Large intestine (tissue), 3 donors: ENCODE measurements around the gene AGAP1. TPM values are rescaled to one million over a fixed set of nuclear protein-coding genes. Genes with fewer than 3 reads are reported as not detected.

ENCODE experiments used
- DNase-seq, 2 donors: peaks; one replicate each; pipeline versions ENCODE4 v3.0.0 to v3.0.0-alpha.2; 2013
- H3K27ac ChIP-seq: one replicate; pipeline ENCODE4 v1.5.1; 2013; ENCODE audit warnings: low read length
- H3K27me3 ChIP-seq: 2 replicates; pipeline ENCODE4 v1.6.1; 2013; ENCODE audit warnings: low read length; ENCODE audit not compliant: control insufficient read depth, insufficient read depth
- H3K36me3 ChIP-seq: 2 replicates; pipeline ENCODE4 v1.6.1; 2013; ENCODE audit warnings: low read length; ENCODE audit not compliant: control insufficient read depth, insufficient read depth
- H3K4me1 ChIP-seq: one replicate; pipeline ENCODE4 v1.6.1; 2013; ENCODE audit warnings: low read length; ENCODE audit not compliant: control insufficient read depth, insufficient read depth
- H3K4me3 ChIP-seq: one replicate; pipeline ENCODE4 v1.5.1; 2013; ENCODE audit warnings: low read length
- H3K9me3 ChIP-seq: one replicate; pipeline ENCODE4 v1.6.1; 2013; ENCODE audit warnings: mild to moderate bottlenecking, low read depth, low read length, moderate library complexity; ENCODE audit not compliant: control insufficient read depth
- WGBS: methylation state at CpG from one replicate; pipeline ENCODE4 v1.1.5; 2013; ENCODE audit warnings: low lambda C conversion rate; ENCODE audit not compliant: insufficient coverage; 5-methylcytosine and 5-hydroxymethylcytosine counted together
- polyA plus RNA-seq: library from polyadenylated mRNA; unstranded; fragments of 120-200 nt; gene quantifications from one replicate; pipeline ENCODE4 v1.2.1, GENCODE V29; 2013

The AGAP1 gene
- polyA plus RNA-seq, 1 donor, result 18.0 TPM

DNA sequence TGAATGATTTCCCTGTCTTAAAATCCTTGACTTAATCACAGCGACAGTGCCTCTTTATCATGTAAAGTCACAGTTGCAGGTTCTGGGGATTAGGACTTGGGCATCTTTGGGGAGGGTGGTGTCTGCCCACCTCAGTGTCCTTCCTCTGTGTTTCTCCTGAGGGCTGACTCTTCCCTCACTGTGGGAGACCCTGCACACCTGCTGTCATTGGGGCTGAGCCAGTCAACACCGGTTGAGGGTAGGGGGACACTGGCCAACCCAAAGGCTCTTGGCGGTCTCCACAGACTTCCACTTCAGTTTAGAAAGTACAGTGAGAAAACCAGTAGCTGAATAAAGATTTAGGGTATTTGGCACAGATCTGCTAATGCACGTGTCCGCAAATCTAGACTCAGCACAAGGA is 36.9 kb downstream of the AGAP1 start:
- Histone ChIP-seq H3K4me1 (no peaks in the 10 kb centered on the region), H3K27me3 (no peaks in the 10 kb centered on the region), H3K9me3 (peaks cover 2% of the 10 kb centered on the region), H3K27ac (no peak overlapping the region), H3K4me3 (no peak overlapping the region), H3K36me3 (no peaks in the 10 kb centered on the region)
- WGBS, result no CpG with 5 or more reads among the region's 5 CpGs
- no peak for DNase-seq

DNA sequence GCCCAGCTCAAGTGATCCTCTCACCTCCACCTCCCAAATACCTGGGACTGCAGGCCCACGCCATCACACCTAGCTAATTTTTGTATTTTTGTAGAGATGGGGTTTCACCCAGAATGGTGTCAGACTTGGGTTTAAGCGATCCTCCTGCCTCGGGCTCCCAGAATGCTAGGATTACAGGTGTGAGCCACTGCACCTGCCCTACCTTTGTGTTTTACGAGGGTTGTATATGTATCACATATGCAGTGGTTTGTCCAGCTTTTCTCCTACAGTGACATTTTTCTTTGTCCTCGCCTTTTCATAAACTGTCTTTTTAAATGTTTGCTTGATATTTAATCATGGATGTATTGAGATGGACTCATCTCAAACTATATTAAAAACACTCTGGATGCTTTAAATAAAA is 38.5 kb downstream of the AGAP1 start:
- 86% methylated on average over 2 of the region's 5 CpGs for WGBS
- H3K27ac ChIP-seq, result no peak overlapping the region

DNA sequence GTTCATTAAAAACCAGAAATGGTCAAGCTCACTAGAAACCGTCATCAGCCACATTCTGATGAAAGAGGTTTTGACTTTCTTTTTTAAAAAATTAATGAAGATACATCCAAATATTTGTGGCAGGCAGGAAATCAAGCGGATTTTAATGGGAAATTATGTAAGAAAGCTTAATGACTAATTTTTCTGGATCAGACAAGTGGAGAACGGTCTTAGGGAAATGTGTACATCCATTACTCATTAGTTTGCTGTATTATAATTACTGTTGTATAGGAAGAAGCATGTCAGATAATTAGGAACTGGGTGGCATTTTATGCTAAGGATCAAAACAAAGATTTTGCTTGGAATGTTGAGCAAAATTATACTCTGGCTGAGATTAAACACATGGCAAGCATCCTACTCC is 39.4 kb downstream of the AGAP1 start:
- H3K27me3 ChIP-seq, result no peaks in the 10 kb centered on the region
- WGBS, result 70% methylated on average over 2 of the region's 3 CpGs
- H3K9me3 ChIP-seq, result peaks cover 2% of the 10 kb centered on the region
- H3K27ac ChIP-seq, result no peak overlapping the region
- peaks cover under 1% of the 10 kb centered on the region for H3K4me1 ChIP-seq
- no peak overlapping the region for H3K4me3 ChIP-seq
- DNase-seq, result no peak
- H3K36me3 ChIP-seq, result no peaks in the 10 kb centered on the region

More for the DNA sequence above, 38.5 kb downstream of the AGAP1 start:
- H3K36me3 ChIP-seq, result no peaks in the 10 kb centered on the region
- DNase-seq, result no peak
- H3K4me1 ChIP-seq, result no peaks in the 10 kb centered on the region
- no peaks in the 10 kb centered on the region for H3K27me3 ChIP-seq
- H3K9me3 ChIP-seq, result peaks cover 2% of the 10 kb centered on the region
- no peak overlapping the region for H3K4me3 ChIP-seq

DNA sequence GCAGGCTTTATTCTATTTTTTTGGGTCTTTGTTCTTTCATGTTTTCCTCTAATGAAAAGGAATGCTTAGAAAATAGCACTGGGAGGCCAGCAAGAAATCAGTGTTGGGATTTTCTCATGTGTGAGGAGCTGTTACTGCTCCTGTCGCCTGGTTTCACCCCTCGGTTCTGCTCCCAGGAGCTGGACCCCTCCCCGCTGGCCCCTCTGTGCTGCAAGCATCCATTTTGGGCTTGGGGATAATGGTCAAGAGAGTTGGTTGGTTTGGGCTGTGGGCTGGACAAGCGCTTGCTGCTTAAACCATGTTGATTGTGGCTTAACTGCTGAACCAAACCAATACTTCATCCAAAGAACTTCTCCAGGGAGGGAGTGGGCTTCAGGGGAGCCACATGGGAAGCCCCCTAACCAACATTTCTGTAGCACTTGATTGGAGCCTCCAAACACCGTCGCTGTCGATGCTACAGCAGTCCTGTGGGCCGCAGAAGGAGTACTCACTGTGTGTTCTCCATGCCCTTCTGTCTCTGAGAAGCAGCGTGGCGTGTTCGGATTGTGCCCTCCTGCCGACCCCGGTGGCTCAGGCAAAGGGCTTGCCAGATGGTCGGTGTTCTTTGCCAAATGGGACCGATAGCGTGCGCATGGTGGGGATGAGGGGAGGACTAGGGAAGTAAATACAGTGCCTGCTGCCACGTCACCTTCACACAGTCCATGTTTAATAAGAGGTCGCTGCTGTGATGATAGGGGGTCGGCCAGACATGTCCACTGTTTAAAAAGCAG is 40.0 kb downstream of the AGAP1 start:
- H3K9me3 ChIP-seq, result peaks cover 2% of the 10 kb centered on the region
- no peaks in the 10 kb centered on the region for H3K27me3 ChIP-seq
- peaks cover 6% of the 10 kb centered on the region for H3K4me1 ChIP-seq
- WGBS, result no CpG with 5 or more reads among the region's 20 CpGs
- H3K36me3 ChIP-seq, result no peaks in the 10 kb centered on the region
- no peak overlapping the region for H3K4me3 ChIP-seq
- DNase-seq, result no peak
- no peak overlapping the region for H3K27ac ChIP-seq

DNA sequence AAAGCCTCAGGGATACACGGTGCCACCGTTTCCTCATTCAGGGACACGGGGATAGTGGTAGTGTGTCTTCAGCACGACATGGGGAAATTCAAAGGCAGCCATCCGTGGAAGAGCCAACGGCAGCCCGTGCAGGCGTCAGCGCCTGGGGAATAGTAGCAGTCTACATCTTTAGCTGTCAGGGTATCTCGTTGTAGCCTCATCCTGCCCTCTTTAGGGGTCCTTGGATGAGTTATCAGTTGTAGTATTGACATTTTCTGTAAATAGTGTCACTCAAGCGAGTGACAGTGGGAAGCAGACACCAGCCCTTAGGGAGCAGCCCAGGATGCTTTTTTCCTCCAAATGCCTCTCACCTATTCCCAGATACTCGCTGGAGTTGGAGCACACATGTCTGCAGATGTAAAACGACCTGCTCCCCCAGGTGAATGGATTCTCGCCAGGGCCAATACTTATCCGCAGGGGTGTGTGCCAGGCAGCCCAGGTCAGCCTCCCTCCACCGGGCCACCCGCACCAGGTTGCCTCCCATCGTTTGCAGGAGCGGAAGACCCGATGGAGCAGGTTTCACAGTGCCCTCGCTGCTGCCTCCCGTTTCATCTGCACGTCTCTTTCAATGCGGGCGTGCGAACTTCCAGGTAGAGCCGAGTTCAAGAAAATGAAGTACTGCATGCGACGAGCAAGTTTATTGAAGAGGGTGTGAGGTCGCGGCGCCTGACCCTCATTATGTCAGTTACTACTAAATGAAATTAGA is 41.0 kb downstream of the AGAP1 start:
- no peaks in the 10 kb centered on the region for H3K36me3 ChIP-seq
- WGBS, result 98% methylated on average over 8 of the region's 32 CpGs
- no peak overlapping the region for H3K4me3 ChIP-seq

DNA sequence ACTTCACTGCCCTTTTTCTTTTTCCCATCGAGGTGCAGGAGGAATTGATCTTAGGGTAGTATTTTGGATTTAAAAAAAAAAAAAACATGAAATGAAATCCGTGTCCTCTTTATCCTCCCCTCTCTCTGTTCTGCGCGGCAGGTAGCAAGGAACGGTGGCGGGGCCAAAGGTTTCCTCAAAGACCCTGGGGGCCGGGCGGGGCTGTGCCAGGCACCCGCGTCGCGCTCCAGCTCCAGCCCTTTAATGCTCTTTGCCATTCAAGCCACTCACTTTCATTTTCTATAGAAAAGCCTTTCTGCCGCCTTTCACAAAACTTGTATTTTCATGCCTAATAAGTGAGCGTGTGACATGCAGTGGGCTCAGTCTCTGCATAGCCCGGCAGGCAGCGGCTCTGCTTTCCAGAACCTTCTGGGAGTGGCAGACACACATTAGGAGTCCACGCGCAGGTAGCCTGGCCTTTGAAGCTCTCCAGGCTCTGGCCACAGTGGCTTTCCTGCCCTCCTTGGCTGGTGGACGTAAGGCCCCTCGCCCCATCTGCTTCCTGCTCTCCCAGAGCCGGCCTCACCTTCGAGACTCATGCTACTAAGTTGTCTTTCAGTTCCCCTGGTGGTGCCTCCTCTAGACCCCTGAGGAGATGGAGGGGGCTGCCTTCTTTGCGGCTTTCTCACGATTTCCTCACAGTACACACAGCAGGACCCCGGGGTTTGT is 41.7 kb downstream of the AGAP1 start:
- H3K27me3 ChIP-seq, result no peaks in the 10 kb centered on the region
- H3K4me1 ChIP-seq, result peaks cover 12% of the 10 kb centered on the region
- WGBS, result 20% methylated on average over 1 of the region's 25 CpGs
- H3K36me3 ChIP-seq, result no peaks in the 10 kb centered on the region
- DNase-seq, result no peak
- no peak overlapping the region for H3K27ac ChIP-seq
- peaks cover 2% of the 10 kb centered on the region for H3K9me3 ChIP-seq
- no peak overlapping the region for H3K4me3 ChIP-seq

More for the DNA sequence above, 41.0 kb downstream of the AGAP1 start:
- Histone ChIP-seq H3K27me3 (no peaks in the 10 kb centered on the region), H3K27ac (no peak overlapping the region), H3K4me1 (peaks cover 10% of the 10 kb centered on the region), H3K9me3 (peaks cover 2% of the 10 kb centered on the region)
- DNase-seq, result no peak

DNA sequence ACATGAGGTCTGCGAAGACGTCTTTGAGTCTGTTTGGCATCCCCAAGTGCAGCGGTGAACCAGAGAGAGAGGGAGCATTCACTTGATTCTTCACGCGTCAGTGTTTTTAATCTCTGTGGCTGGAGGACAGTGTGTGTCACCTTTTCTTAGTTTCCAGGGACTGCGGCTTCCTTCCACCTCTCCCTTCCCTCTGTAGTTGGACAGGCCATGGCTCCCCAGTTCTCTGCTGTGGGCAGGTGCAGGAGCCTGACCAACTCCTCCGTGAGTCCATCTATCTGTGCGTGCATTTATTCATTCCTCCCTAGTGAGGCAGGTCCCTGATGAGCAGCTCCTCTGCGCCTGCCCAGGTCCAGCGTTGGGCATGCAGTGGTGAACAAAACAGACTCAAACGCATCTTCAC is 42.9 kb downstream of the AGAP1 start:
- peaks cover 16% of the 10 kb centered on the region for H3K4me1 ChIP-seq
- no peak overlapping the region for H3K27ac ChIP-seq
- H3K36me3 ChIP-seq, result no peaks in the 10 kb centered on the region
- no peak overlapping the region for H3K4me3 ChIP-seq
- peaks cover 2% of the 10 kb centered on the region for H3K9me3 ChIP-seq
- no peak for DNase-seq
- H3K27me3 ChIP-seq, result no peaks in the 10 kb centered on the region
- WGBS, result no CpG with 5 or more reads among the region's 11 CpGs

DNA sequence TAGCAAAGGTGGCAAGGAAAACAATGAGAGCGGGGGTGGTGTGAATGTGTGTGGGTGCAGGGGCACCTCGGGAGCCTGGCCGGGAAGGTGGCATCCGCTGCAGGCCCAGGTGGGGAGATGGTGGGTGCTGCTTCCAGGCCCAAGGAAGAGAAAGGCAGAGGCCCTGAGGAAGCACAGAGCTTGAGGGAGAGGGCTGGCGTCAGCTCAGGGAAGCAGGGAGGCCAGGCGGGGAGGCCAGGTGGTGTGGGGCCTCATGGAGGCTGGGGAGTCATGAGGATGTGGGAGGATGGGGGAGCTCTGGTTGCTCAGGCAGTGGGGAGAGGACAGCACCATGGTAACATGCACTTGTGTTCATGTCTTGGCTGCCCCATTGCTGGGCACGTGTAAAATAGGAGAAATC is 43.3 kb downstream of the AGAP1 start:
- Histone ChIP-seq H3K27me3 (no peaks in the 10 kb centered on the region), H3K4me3 (no peak overlapping the region), H3K36me3 (no peaks in the 10 kb centered on the region), H3K27ac (no peak overlapping the region), H3K4me1 (peaks cover 17% of the 10 kb centered on the region), H3K9me3 (peaks cover 2% of the 10 kb centered on the region)
- 100% methylated on average over 4 of the region's 7 CpGs for WGBS
- DNase-seq, result no peak

DNA sequence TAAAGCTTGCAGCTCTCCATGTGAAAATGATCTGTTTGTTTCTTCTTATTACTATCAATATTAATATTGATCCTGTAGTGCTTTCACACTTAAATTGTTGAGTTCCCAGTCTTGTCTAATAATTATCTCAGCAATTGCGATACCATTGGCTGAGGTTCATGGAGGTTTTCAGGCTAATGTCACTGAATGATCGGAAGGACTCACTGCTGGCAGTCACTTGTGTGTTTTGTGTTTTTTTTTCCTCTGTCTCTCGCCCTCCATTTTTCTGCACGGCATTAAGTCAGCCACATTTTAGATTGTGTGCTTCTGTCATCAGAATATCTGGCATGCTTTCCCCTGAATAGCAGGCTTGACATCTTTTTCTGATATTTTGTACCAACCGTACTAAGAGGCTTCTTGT is 43.7 kb downstream of the AGAP1 start:
- Histone ChIP-seq H3K9me3 (peaks cover 2% of the 10 kb centered on the region), H3K27ac (no peak overlapping the region), H3K4me1 (peaks cover 21% of the 10 kb centered on the region), H3K36me3 (no peaks in the 10 kb centered on the region), H3K27me3 (no peaks in the 10 kb centered on the region), H3K4me3 (no peak overlapping the region)
- no peak for DNase-seq
- WGBS, result 100% methylated on average over 1 of the region's 5 CpGs

DNA sequence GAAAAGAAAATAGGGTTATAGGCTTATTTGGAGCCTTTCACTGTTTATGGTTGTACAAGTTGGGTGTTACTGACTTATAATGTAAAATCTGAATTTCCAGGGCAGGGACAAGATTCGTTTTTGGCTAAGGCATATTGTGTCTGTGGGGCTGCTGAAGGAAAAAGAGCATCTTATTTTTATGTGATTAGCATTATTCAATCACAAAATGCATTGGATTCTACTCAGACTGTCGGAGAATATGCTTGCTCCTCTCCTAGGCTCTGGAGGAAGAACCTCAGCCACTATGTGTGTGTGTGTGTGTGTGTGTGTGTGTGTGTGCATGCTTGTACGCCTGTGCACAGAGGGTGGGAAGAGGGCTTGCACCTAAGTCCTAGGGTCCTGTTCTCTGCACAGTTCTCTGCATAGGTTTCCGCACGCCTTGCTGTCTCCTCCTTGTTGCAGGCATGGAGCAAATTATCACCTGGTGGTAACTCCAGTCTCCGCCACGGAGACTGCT is 44.3 kb downstream of the AGAP1 start:
- no peaks in the 10 kb centered on the region for H3K36me3 ChIP-seq
- no peaks in the 10 kb centered on the region for H3K27me3 ChIP-seq
- H3K4me1 ChIP-seq, result peaks cover 24% of the 10 kb centered on the region
- no peak for DNase-seq
- 100% methylated on average over 1 of the region's 7 CpGs for WGBS
- no peak overlapping the region for H3K4me3 ChIP-seq
- H3K27ac ChIP-seq, result no peak overlapping the region
- H3K9me3 ChIP-seq, result peaks cover 2% of the 10 kb centered on the region
